ENCODE data around the gene SLC26A6.

The SLC26A6 gene

DNA sequence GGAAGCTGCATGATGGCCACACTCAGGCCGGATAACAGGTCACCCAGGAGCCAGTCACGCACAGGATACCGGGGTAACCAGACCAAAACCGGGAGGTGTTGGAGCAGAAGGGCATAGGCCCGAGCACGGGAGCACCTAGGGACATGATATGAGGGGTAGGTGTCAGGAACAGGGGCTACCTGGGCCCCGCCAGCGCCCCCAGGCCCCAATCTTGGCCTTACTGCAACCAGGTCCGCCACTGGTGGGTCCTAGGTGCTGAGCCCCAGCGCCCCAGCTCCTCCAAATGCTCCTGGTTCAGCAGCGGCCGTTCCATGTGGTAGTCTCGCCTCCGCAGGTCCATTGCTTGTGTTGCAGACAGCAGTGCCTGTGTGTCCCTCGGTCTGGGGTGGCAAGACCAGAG is 2.0 kb downstream of the SLC26A6 start:
- TF ChIP-seq, protein P1, sequence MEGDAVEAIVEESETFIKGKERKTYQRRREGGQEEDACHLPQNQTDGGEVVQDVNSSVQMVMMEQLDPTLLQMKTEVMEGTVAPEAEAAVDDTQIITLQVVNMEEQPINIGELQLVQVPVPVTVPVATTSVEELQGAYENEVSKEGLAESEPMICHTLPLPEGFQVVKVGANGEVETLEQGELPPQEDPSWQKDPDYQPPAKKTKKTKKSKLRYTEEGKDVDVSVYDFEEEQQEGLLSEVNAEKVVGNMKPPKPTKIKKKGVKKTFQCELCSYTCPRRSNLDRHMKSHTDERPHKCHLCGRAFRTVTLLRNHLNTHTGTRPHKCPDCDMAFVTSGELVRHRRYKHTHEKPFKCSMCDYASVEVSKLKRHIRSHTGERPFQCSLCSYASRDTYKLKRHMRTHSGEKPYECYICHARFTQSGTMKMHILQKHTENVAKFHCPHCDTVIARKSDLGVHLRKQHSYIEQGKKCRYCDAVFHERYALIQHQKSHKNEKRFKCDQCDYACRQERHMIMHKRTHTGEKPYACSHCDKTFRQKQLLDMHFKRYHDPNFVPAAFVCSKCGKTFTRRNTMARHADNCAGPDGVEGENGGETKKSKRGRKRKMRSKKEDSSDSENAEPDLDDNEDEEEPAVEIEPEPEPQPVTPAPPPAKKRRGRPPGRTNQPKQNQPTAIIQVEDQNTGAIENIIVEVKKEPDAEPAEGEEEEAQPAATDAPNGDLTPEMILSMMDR (conservative IDR thresholded peaks at IDR 0.05; ENCODE audit: control insufficient read depth, insufficient read depth, low read depth, low read length): no peak
- no peak for DNase-seq (ENCODE audit: low read depth)
- no peak overlapping the region for H3K4me3 ChIP-seq (ENCODE audit: control insufficient read depth, low read depth, low read length)

DNA sequence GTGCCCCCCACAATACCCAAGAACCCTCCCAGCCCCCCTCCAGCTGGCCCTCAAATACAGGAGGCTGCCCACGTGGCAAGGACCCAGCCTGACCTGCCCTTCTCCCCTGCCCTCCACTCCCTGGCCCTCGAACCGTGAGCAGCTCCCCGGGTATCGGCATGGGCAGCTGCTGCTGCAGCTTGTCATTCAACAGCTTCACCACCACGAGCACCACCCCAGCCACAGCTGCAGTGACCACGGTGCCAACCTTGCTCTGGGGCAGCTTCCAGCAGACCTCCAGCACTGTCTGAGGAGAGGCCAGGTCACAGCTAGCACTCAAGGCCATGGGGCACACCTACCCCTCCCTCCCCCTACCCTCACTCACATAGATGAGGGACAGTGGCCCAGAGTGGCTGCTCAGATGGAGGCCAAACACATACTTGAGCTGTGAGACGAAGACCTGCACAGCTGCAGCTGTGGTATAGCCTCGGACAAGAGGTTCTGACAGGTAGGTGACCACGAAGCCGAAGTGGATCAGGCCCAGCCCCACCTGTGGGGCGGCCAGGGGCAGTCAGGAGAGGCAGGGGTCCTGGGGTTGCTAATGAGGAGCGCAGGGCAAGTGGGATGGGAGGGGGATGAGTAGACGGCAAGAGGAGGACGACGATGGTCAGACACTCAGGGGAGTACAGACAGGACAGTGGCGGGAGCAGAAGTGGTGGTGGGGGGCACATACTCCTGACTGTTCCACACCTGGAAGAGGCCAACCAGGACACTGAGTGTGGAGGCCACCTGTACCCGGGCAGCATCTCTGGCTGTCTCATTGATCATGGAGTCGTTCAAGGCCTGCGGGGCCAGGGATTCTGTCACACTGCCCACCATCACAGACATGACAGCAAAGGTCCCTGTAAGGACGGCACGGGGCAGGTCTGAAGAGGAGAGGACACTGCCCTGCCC is 3.5 kb downstream of the SLC26A6 start:
- TF ChIP-seq, protein P1 (conservative IDR thresholded peaks at IDR 0.05; ENCODE audit: control insufficient read depth, insufficient read depth, low read depth, low read length): no peak
- no peak overlapping the region for H3K4me3 ChIP-seq (ENCODE audit: control insufficient read depth, low read depth, low read length)
- no peak for DNase-seq (ENCODE audit: low read depth)

DNA sequence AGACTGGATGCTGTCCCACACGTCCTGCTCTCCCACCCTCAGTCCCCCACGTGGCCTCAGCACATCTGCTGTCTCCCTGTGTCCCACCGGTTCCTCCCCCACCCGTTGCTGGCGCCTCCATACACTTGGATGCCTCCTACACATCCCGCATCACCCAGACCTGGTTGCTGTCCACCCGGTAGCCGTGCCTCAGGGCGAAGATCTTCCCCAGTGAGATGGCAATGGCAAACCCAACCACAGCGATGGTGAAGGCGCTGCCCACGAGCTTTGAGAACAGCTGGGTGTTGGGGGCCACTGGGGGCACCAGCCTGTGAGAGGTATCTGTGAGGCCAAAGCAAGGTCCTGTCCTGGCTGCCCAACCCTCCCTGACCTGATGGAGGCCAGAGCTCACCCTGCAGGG is 4.4 kb downstream of the SLC26A6 start:
- TF ChIP-seq, protein P1 (conservative IDR thresholded peaks at IDR 0.05; ENCODE audit: control insufficient read depth, insufficient read depth, low read depth, low read length): no peak
- no peak overlapping the region for H3K4me3 ChIP-seq (ENCODE audit: control insufficient read depth, low read depth, low read length)
- no peak for DNase-seq (ENCODE audit: low read depth)

DNA sequence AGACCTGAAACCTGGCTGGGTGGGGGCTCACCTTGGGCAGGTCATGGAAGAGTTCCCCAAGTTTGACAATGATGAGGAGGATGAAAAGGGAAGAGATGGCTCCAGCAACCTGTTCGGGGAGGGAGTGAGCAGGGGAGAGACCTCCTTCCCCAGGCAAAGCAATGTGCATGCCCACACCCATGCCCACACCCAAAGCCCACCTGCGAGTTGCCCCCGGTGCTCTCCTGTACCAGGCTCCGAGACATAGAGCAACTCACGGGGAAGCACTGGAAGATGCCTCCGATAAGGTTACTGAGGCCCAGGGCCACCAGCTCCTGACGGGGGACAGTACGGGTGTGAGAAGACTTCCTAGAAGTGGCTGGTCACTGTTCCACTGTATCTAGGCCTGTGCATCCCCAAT is 4.9 kb downstream of the SLC26A6 start:
- no peak for DNase-seq (ENCODE audit: low read depth)
- H3K4me3 ChIP-seq (ENCODE audit: control insufficient read depth, low read depth, low read length): no peak overlapping the region
- TF ChIP-seq, protein P1 (conservative IDR thresholded peaks at IDR 0.05; ENCODE audit: control insufficient read depth, insufficient read depth, low read depth, low read length): no peak

DNA sequence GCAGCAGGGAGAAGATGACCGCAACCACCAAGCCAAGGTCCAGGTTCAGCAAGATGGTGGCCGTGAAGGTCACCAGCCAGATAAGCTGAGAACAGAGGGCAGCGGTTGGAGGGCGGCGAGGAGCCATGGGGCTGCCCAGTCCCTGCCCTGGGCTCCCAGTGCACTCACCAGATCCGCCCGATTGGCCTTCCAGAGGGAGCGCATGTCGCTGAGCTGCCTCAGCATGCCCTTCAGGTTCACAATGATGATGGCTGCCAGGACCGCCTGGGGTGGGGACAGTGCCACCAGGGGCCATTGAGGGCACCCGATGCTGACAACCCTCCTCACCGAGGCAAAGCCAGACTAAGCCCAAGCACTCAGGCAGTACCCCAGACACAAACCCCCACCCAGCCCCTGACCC is 5.4 kb downstream of the SLC26A6 start:
- no peak for DNase-seq (ENCODE audit: low read depth)
- TF ChIP-seq, protein P1 (conservative IDR thresholded peaks at IDR 0.05; ENCODE audit: control insufficient read depth, insufficient read depth, low read depth, low read length): no peak
- H3K4me3 ChIP-seq (ENCODE audit: control insufficient read depth, low read depth, low read length): no peak overlapping the region

DNA sequence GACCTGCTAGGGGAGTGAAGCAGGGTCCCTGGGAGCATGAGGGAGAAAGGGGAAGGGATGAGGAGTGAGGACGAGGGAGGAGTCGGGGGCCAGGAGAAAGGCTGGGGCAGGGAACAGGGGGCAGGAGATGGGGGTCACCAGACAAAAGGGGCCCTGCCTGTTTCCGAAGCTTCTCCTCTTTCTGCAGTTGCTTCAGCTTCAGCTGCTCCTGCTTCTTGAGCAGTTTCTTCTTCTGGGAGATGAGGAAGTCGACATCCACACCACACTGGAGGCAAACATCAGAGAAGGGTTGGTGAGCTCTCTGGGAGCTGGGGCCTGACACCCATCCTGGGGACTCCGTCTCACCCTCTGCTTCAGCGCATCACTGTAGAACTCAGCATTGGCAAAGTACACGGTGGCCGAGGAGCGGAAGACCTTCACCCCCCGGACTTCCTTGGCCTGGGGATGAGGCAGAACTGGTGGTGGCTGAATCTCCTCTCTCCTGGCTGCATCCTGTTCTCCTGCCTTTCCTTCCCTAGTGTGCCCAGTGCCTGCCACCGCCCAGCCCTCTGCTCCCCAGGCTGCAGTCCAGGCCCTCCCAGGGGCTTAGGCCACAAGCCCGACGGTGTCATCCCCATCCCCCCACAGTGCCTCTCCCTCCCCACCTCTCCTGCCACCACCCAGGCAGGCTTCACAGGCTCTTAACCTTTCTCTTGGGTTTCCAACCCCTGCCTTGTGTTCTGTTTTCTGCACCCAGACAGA is 6.8 kb downstream of the SLC26A6 start:
- no peak for DNase-seq (ENCODE audit: low read depth)
- TF ChIP-seq, protein P1 (conservative IDR thresholded peaks at IDR 0.05; ENCODE audit: control insufficient read depth, insufficient read depth, low read depth, low read length): no peak
- H3K4me3 ChIP-seq (ENCODE audit: control insufficient read depth, low read depth, low read length): no peak overlapping the region

All from fibroblast of mammary gland (primary cell).